CD4-positive, alpha-beta T cell treated with Interleukin-6 at 100 ng/mL for 8 hours (primary cell): ENCODE data around the gene PIRT.

Experiments used
- DNase-seq: peaks from one replicate; pipeline ENCODE4 v3.0.0-alpha.2; 2020; ENCODE audit warnings: mixed read lengths, low spot score

PIRT gene

DNA sequence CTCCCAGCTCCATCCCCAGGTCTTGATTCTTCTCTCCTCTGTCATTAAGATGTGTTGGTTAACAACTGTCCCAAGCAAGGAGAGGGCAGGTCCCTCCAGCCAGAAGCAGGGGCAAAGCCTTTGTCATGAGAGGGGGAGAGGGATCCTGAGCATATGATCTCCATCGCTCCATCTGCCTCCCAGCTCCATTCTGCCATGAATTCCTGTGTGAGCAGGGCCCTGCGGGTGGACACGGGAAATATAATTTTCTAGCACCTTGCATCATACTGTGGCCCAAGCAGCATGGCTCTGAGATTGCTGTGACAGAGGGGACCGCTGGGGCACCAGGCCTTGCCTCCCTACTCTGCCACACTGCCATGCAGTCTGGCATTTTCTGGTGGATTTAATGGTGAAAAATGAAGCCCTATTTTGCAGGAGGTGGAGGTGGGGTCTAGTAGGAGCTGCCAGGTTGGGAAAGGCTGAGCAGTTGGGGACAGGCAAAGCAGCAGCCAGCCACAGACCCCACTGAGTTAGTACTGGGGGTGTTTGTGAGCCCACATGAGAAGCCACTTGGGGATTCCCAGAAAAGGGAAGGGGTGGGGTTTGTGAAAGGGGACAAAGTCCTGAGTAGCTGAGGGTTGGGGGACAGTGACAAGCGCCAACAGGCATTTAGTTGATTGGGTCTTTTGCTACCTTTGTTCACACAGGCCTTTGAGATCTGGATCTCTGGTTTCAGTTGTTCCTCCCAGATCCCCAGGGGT lies 50.4 kb downstream of the PIRT start:
- no peak for DNase-seq

DNA sequence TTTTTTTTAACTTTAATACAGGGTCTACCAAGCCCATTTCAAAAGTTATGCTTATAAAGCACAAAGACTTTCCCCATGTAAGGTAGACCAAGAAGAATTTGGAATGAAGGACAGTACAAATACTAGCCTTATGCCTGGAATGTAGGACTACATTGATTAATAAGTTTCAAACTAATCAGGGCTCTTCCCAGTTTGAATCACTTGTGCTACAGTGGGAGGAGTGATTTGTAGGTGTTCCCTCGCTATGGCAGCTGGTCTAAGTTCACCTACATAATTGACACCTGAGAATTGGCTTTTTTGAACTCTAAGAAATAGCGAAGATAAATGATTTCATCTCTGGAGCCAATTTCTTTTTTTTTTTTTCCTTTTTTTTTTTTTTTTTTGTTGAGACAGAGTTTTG lies 52.6 kb downstream of the PIRT start:
- no peak for DNase-seq

DNA sequence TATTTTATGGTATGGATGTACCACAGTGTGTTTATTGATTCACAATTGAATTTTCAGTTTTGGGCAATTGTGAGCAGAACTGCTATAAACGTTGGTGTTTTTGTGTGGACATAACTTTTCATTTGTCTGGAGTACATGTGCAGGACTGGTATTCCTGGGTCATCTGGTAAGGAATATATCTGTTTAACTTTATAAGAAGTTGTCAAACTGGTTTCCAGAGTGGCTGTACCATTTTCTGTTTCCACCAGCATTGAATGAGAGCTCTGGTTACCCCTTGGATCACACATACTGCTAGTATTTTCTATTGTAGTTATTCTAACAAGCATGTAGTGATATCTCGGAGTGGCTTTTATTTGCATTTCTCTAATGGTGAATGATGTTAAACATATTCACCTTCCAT lies 58.3 kb downstream of the PIRT start:
- DNase-seq: no peak

DNA sequence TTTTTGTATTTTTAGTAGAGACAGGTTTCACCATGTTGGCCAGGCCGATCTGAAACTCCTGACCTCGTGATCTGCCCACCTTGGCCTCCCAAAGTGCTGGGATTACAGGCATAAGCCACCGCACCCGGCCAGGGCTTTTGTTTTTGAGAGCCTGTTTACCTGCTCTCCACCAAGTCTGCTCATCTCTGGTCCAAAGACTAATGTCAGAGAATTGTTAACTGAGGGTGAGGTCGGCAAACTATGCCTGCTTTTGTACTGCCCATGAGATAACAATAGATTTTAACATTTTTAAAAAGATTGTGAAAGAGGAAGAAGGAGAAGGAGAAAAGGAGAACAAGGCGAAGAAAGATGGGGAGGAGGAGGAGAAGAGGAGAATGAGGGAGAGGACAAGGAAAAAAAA lies 60.0 kb downstream of the PIRT start:
- DNase-seq: no peak

DNA sequence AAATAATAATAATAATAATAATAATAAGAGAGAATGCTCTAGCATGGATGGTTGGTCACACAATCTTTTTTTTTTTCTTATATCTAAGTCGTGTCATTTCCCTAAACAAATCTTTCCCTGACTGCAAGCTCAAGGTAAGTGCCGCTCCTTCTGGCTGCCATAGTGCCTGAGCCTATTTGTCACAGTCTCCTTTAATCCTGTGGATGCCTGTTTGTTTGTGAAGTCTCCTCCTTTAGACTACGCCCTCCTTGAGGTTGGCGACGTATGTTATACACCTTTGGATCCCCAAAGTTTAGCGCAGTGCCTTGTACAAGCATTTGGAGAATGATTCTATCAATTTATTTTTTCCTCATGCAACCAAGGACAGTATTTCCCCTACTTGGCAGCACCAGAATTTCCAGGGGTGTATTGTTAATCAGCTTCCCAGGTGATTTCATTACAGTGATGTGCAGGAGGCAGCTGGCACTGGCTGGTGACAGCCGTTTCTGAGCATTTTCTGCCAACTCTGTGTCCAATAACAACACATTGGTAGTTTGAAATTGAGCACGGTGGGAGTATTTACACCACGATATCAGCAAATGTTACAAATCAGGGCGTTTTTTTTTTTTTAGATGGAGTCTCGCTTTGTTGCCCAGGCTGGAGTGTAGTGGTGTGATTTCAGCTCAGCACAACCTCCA lies 60.6 kb downstream of the PIRT start:
- no peak for DNase-seq

DNA sequence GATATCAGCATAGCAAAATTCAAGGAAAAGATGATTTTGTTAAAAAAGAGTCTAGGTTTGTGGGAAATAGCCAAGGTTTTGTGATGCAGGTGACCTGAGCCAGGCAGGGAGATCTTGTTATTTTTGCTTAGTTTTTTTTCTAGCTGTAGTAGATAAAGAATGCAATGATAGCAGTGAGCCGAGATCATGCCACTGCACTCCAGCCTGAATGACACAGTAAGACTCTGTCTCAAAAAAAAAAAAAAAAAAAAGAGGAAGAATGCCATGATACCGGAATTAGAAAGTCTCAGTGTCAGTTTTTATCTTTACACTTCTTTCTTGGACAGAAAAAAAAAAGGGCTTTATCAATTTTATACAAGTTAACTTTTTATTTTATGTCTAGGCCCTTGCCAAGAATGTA lies 61.5 kb downstream of the PIRT start:
- no peak for DNase-seq

DNA sequence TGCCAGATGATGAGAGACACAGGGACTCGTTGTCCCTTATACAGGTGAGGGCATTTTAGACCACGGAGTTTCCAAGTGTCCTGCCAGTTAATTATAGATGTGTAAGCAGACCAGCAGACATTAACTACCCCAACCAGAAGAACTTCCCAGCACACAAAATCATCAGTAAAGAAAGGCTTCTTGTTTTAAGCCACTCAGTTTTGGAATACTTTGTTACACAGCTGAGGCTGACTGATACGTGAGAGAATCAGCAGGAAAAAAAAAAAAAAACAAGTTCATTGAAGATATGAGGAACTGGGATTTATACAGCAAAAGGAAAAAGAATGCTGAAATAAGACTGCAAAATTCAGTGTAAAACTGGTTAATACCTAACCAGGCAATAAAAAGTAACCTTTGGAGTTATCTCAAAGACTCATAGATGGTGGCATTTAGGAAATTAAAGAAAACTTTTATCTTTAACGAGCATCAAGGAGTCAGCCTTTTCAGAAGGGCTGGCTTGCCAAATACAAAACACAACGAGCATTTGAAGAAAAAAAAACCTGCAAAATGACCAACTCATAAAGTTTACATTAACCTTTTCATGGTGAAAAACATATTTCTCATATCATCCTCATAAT lies 62.0 kb downstream of the PIRT start:
- no peak for DNase-seq

DNA sequence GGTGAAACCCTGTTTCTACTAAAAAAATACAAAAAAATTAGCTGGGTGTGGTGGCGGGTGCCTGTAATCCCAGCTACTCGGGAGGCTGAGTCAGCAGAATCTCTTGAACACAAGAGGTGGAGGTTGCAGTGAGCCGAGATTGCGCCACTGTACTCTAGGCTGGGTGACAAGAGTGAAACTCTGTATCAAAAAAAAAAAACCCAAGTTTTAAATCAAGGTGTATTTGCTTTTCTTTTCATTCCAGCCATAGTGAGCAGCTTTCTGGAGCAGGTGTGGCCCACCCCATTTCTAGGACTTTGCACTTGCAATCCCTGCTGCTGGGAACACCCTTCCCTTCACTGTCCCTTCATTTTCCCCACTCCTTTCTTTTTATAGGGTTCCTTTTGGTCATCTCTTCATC lies 62.8 kb downstream of the PIRT start:
- DNase-seq: no peak

DNA sequence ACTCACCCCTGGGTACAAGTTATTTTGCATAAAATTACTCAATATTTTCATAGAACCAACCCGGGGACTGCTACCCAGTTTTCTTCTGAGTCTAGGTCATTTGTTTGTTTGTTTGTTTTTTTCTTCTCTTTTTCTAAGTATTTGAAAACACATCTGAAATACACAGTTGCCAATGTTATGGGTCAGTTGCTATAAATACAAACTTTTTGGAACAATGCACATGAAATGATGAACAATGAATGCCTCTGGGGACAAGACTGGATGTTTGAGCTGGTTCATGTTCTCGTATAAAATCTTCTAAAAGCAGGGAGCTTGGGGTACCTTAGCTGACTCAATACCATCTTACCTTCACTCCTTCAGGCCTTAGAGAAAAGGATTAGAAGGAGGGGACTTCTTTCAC lies 64.5 kb downstream of the PIRT start:
- no peak for DNase-seq
